Astrocyte of the spinal cord (primary cell): ENCODE results near the gene SPAG8.

Source experiments
- DNase-seq: peaks from one replicate; pipeline ENCODE4 v3.0.0; 2011; ENCODE audit warnings: low read depth, low spot score
- H3K4me3 ChIP-seq: 2 replicates; pipeline ENCODE4 v1.5.1; 2011; ENCODE audit warnings: low read depth, mild to moderate bottlenecking, low read length, moderate library complexity
- in situ Hi-C: cut with HindIII; loops from 2 replicates; pipeline ENCODE4 v1.10.0; 2017; ENCODE audit warnings: low sequenced_read_pairs
- TF ChIP-seq, protein P1 (sequence below): IDR thresholded peaks from 2 replicates; pipeline ENCODE4 v1.5.1; 2012; ENCODE audit warnings: low read depth, mild to moderate bottlenecking, low read length, inconsistent platforms

Gene SPAG8

DNA sequence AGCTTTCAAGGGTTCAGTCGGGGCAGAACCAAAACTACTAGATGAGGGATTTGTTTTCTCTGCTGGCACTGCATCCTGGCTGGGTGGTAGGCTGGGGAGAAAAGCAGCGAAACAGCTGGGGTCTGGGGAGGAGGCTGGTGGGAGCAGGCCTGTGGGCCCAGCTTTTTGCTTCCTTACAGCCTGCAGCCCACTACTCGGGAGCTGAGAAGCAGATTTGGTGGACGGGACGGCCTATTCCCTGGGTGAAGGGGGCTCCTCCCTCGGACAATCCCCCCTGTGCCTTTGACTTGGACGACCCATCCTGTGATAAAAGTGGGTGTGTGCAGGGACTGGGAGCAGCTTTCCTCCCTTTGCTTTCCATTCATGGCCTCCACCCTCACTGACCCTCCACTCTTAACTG is 11.5 kb downstream of the SPAG8 start:
- no peak overlapping the region for H3K4me3 ChIP-seq
- TF ChIP-seq, protein P1, sequence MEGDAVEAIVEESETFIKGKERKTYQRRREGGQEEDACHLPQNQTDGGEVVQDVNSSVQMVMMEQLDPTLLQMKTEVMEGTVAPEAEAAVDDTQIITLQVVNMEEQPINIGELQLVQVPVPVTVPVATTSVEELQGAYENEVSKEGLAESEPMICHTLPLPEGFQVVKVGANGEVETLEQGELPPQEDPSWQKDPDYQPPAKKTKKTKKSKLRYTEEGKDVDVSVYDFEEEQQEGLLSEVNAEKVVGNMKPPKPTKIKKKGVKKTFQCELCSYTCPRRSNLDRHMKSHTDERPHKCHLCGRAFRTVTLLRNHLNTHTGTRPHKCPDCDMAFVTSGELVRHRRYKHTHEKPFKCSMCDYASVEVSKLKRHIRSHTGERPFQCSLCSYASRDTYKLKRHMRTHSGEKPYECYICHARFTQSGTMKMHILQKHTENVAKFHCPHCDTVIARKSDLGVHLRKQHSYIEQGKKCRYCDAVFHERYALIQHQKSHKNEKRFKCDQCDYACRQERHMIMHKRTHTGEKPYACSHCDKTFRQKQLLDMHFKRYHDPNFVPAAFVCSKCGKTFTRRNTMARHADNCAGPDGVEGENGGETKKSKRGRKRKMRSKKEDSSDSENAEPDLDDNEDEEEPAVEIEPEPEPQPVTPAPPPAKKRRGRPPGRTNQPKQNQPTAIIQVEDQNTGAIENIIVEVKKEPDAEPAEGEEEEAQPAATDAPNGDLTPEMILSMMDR = no peak
- no peak for DNase-seq
- in situ Hi-C loops = no loop called here

GRCh38 chr9:35798658-35799374 is 13.2 kb downstream of the SPAG8 start:
- no peak overlapping the region for H3K4me3 ChIP-seq
- in situ Hi-C loops = no loop called here
- TF ChIP-seq, protein P1 = no peak
- DNase-seq = no peak

DNA sequence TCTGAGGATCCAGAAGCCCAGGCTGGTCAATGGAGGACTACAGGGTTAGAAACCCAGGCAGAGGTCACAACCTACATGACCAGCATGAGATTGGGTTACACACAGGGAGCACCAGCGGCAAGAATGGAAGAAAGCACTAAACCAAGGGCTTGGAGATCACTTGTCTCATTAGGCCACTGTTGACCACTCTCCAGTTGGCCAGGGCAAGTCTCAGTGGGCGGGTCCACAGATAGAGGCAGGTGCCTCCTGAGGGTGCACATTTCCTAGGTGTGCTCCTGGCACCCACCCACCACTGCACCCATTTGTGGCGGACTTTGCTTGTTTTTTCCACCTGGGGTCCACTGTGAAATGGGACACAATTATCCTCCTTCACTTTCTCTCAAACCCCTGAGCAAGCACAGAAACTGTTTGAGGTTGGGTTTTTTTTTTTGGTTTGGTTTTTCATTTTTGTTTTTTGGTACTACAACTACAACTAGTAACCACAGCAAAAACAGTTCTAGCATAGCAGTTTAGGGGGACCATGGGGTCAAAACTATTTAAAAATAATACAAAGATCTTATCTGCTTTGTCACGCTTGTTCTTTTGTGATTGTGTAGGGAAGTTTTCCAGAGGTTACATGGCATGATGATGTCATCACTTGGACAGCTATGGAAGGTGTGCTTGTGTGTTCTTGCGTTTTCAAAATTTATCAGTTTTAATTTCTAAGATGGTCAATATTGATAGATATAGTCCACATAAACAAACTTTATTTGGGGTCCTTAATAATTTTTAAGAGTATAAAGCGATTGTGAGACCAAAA is 14.6 kb downstream of the SPAG8 start:
- in situ Hi-C loops = no loop called here
- TF ChIP-seq, protein P1 = no peak
- DNase-seq = no peak
- no peak overlapping the region for H3K4me3 ChIP-seq

DNA sequence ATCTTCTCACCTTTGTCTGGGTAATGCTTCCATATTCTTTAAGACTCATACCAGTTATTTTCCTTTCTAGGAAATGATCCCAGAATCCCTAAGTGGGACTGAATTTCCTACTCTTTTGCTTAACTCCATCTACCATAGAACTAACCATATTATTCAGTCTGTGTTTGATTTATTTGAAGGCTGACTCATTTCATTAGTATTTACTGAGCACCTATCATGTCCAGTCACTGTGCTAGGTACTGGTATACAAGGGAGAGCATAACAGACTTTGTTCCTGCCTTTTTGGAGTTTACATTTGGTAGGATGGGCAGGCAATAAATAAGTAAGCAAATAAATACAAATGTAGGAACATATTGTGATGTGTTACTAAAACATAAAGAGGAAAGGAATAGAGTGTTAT is 16.4 kb downstream of the SPAG8 start:
- TF ChIP-seq, protein P1 = no peak
- in situ Hi-C loops = no loop called here
- no peak overlapping the region for H3K4me3 ChIP-seq
- no peak for DNase-seq

GRCh38 chr9:35793461-35793860 is 18.6 kb downstream of the SPAG8 start:
- H3K4me3 ChIP-seq = peak overlapping the region; percentile 5
- DNase-seq = no peak
- TF ChIP-seq, protein P1 = no peak
- in situ Hi-C loops = no loop called here

- in situ Hi-C loops = no loop called here
- no peak for DNase-seq
- TF ChIP-seq, protein P1 = no peak
- no peak overlapping the region for H3K4me3 ChIP-seq
Observed at GRCh38 chr9:35792826-35793225, 19.2 kb downstream of the SPAG8 start.
